ENCODE results near the gene F2RL1.
"Not testable (repeated sequence)": the region's sequence is repeated elsewhere in the genome, so short reads cannot be mapped to it uniquely, and the experiment has no call there.

The F2RL1 gene

GRCh38 chr5:76808141-76808691 is 10.6 kb upstream of the F2RL1 start:
- H3K36me3 ChIP-seq (ENCODE audit: insufficient read depth, low read length) = no peaks in the 10 kb centered on the region
- H3K27ac ChIP-seq (ENCODE audit: low read depth, low read length) = no peak overlapping the region
- no peak overlapping the region for H3K4me3 ChIP-seq (ENCODE audit: low read depth in 1 of 2, low read length in 2 of 2)
- no peaks in the 10 kb centered on the region for H3K9me3 ChIP-seq (ENCODE audit: low read length)
- no peaks in the 10 kb centered on the region for H3K4me1 ChIP-seq (ENCODE audit: insufficient read depth, low read length)
- no peaks in the 10 kb centered on the region for H3K27me3 ChIP-seq (ENCODE audit: control insufficient read depth in 1 of 2, insufficient read depth in 2 of 2, low read length in 2 of 2)
- no peak overlapping the region for H3K9ac ChIP-seq (ENCODE audit: low read length)

- Histone ChIP-seq H3K4me1 (ENCODE audit: insufficient read depth, low read length) (no peaks in the 10 kb centered on the region), H3K9me3 (ENCODE audit: low read length) (no peaks in the 10 kb centered on the region), H3K4me3 (ENCODE audit: low read depth in 1 of 2, low read length in 2 of 2) (no peak overlapping the region), H3K27me3 (ENCODE audit: control insufficient read depth in 1 of 2, insufficient read depth in 2 of 2, low read length in 2 of 2) (no peaks in the 10 kb centered on the region), H3K9ac (ENCODE audit: low read length) (no peak overlapping the region), H3K27ac (ENCODE audit: low read depth, low read length) (no peak overlapping the region), H3K36me3 (ENCODE audit: insufficient read depth, low read length) (no peaks in the 10 kb centered on the region)
These were observed 9.7 kb upstream of the F2RL1 start for GRCh38 chr5:76809141-76809540.

- H3K9me3 ChIP-seq (ENCODE audit: low read length) = no peaks in the 10 kb centered on the region
- no peak overlapping the region for H3K9ac ChIP-seq (ENCODE audit: low read length)
- no peaks in the 10 kb centered on the region for H3K27me3 ChIP-seq (ENCODE audit: control insufficient read depth in 1 of 2, insufficient read depth in 2 of 2, low read length in 2 of 2)
- H3K4me3 ChIP-seq (ENCODE audit: low read depth in 1 of 2, low read length in 2 of 2) = no peak overlapping the region
- H3K36me3 ChIP-seq (ENCODE audit: insufficient read depth, low read length) = no peaks in the 10 kb centered on the region
- H3K4me1 ChIP-seq (ENCODE audit: insufficient read depth, low read length) = no peaks in the 10 kb centered on the region
- H3K27ac ChIP-seq (ENCODE audit: low read depth, low read length) = no peak overlapping the region
These were observed 8.6 kb upstream of the F2RL1 start for GRCh38 chr5:76810236-76810635.

- no peaks in the 10 kb centered on the region for H3K36me3 ChIP-seq (ENCODE audit: insufficient read depth, low read length)
- no peak overlapping the region for H3K4me3 ChIP-seq (ENCODE audit: low read depth in 1 of 2, low read length in 2 of 2)
- H3K4me1 ChIP-seq (ENCODE audit: insufficient read depth, low read length) = no peaks in the 10 kb centered on the region
- H3K27ac ChIP-seq (ENCODE audit: low read depth, low read length) = no peak overlapping the region
- no peaks in the 10 kb centered on the region for H3K27me3 ChIP-seq (ENCODE audit: control insufficient read depth in 1 of 2, insufficient read depth in 2 of 2, low read length in 2 of 2)
- H3K9me3 ChIP-seq (ENCODE audit: low read length) = no peaks in the 10 kb centered on the region
- no peak overlapping the region for H3K9ac ChIP-seq (ENCODE audit: low read length)
These were observed 7.6 kb upstream of the F2RL1 start for GRCh38 chr5:76811214-76811613.

- H3K36me3 ChIP-seq (ENCODE audit: insufficient read depth, low read length); H3K27me3 ChIP-seq (ENCODE audit: control insufficient read depth in 1 of 2, insufficient read depth in 2 of 2, low read length in 2 of 2); H3K4me1 ChIP-seq (ENCODE audit: insufficient read depth, low read length); H3K9ac ChIP-seq (ENCODE audit: low read length); H3K4me3 ChIP-seq (ENCODE audit: low read depth in 1 of 2, low read length in 2 of 2); H3K9me3 ChIP-seq (ENCODE audit: low read length); H3K27ac ChIP-seq (ENCODE audit: low read depth, low read length): not testable (repeated sequence)
These were observed 6.6 kb upstream of the F2RL1 start for GRCh38 chr5:76812209-76812608.

GRCh38 chr5:76813982-76814562 is 4.8 kb upstream of the F2RL1 start:
- Histone ChIP-seq H3K4me3 (ENCODE audit: low read depth in 1 of 2, low read length in 2 of 2) (no peak overlapping the region), H3K9ac (ENCODE audit: low read length) (no peak overlapping the region), H3K36me3 (ENCODE audit: insufficient read depth, low read length) (no peaks in the 10 kb centered on the region), H3K4me1 (ENCODE audit: insufficient read depth, low read length) (no peaks in the 10 kb centered on the region), H3K9me3 (ENCODE audit: low read length) (no peaks in the 10 kb centered on the region), H3K27ac (ENCODE audit: low read depth, low read length) (no peak overlapping the region), H3K27me3 (ENCODE audit: control insufficient read depth in 1 of 2, insufficient read depth in 2 of 2, low read length in 2 of 2) (peaks cover 0 to 7% of the 10 kb centered on the region in 2 donors)

GRCh38 chr5:76816110-76816831 is 2.6 kb upstream of the F2RL1 start:
- no peaks in the 10 kb centered on the region for H3K9me3 ChIP-seq (ENCODE audit: low read length)
- no peak overlapping the region for H3K4me3 ChIP-seq (ENCODE audit: low read depth in 1 of 2, low read length in 2 of 2)
- no peak overlapping the region for H3K27ac ChIP-seq (ENCODE audit: low read depth, low read length)
- no peaks in the 10 kb centered on the region for H3K36me3 ChIP-seq (ENCODE audit: insufficient read depth, low read length)
- no peak overlapping the region for H3K9ac ChIP-seq (ENCODE audit: low read length)
- H3K27me3 ChIP-seq (ENCODE audit: control insufficient read depth in 1 of 2, insufficient read depth in 2 of 2, low read length in 2 of 2) = peaks cover 0 to 17% of the 10 kb centered on the region in 2 donors
- H3K4me1 ChIP-seq (ENCODE audit: insufficient read depth, low read length) = no peaks in the 10 kb centered on the region

GRCh38 chr5:76819851-76820525 is 1.2 kb downstream of the F2RL1 start:
- Histone ChIP-seq H3K27me3 (ENCODE audit: control insufficient read depth in 1 of 2, insufficient read depth in 2 of 2, low read length in 2 of 2) (peaks cover 0 to 17% of the 10 kb centered on the region in 2 donors), H3K4me1 (ENCODE audit: insufficient read depth, low read length) (no peaks in the 10 kb centered on the region), H3K36me3 (ENCODE audit: insufficient read depth, low read length) (no peaks in the 10 kb centered on the region), H3K9me3 (ENCODE audit: low read length) (no peaks in the 10 kb centered on the region), H3K9ac (ENCODE audit: low read length) (no peak overlapping the region), H3K27ac (ENCODE audit: low read depth, low read length) (no peak overlapping the region), H3K4me3 (ENCODE audit: low read depth in 1 of 2, low read length in 2 of 2) (peak overlapping the region in 1 of 2 donors; percentile 38)

- H3K4me3 ChIP-seq (ENCODE audit: low read depth in 1 of 2, low read length in 2 of 2) = no peak overlapping the region
- no peak overlapping the region for H3K27ac ChIP-seq (ENCODE audit: low read depth, low read length)
- no peak overlapping the region for H3K9ac ChIP-seq (ENCODE audit: low read length)
These were observed 1.7 kb downstream of the F2RL1 start for GRCh38 chr5:76820526-76820890.

GRCh38 chr5:76821136-76821535 is 2.3 kb downstream of the F2RL1 start:
- no peak overlapping the region for H3K4me3 ChIP-seq (ENCODE audit: low read depth in 1 of 2, low read length in 2 of 2)
- H3K4me1 ChIP-seq (ENCODE audit: insufficient read depth, low read length) = no peaks in the 10 kb centered on the region
- no peak overlapping the region for H3K27ac ChIP-seq (ENCODE audit: low read depth, low read length)
- no peaks in the 10 kb centered on the region for H3K36me3 ChIP-seq (ENCODE audit: insufficient read depth, low read length)
- no peaks in the 10 kb centered on the region for H3K9me3 ChIP-seq (ENCODE audit: low read length)
- peaks cover 0 to 17% of the 10 kb centered on the region in 2 donors for H3K27me3 ChIP-seq (ENCODE audit: control insufficient read depth in 1 of 2, insufficient read depth in 2 of 2, low read length in 2 of 2)
- no peak overlapping the region for H3K9ac ChIP-seq (ENCODE audit: low read length)

More at GRCh38 chr5:76820526-76820890, 1.7 kb downstream of the F2RL1 start:
- Histone ChIP-seq H3K36me3 (ENCODE audit: insufficient read depth, low read length) (no peaks in the 10 kb centered on the region), H3K27me3 (ENCODE audit: control insufficient read depth in 1 of 2, insufficient read depth in 2 of 2, low read length in 2 of 2) (peaks cover 0 to 17% of the 10 kb centered on the region in 2 donors), H3K4me1 (ENCODE audit: insufficient read depth, low read length) (no peaks in the 10 kb centered on the region), H3K9me3 (ENCODE audit: low read length) (no peaks in the 10 kb centered on the region)

GRCh38 chr5:76822105-76822731 is 3.4 kb downstream of the F2RL1 start:
- H3K36me3 ChIP-seq (ENCODE audit: insufficient read depth, low read length); H3K4me3 ChIP-seq (ENCODE audit: low read depth in 1 of 2, low read length in 2 of 2); H3K9me3 ChIP-seq (ENCODE audit: low read length); H3K27ac ChIP-seq (ENCODE audit: low read depth, low read length); H3K4me1 ChIP-seq (ENCODE audit: insufficient read depth, low read length); H3K9ac ChIP-seq (ENCODE audit: low read length): not testable (repeated sequence)
- H3K27me3 ChIP-seq (ENCODE audit: control insufficient read depth in 1 of 2, insufficient read depth in 2 of 2, low read length in 2 of 2) = peaks cover 0 to 17% of the 10 kb centered on the region in 2 donors
